ENCODE measurements around the gene DCST2.
"Not testable (repeated sequence)": the region's sequence is repeated elsewhere in the genome, so short reads cannot be mapped to it uniquely, and the experiment has no call there.

Gene DCST2

DNA sequence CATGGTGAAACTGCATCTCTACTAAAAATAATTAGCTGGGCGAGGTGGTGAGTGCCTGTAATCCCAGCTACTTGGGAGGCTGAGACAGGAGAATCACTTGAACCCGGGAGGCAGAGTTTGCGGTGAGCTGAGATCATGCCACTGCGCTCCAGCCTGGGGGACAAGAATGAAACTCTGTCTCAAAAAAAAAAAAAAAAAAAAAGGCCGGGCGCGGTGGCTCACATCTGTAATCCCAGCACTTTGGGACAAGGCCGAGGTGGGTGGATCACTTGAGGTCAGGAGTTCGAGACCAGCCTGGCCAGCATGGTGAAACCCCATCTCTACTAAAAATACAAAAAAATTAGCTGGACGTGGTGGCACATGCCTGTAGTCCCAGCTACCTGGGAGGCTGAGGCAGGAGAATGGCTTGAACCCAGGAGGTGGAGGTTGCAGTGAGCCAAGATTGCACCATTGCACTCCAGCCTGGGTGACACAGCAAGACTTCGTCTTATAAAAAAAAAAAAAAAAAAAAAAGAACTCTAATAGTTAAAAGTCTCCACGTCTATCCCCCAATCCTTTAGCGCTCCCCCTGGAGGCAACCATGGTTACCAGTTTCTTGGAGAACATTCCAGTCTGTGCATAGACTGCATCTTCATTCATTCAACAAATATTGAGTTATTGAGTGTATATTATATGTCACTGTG lies 38.1 kb downstream of the DCST2 start:
- DNase-seq = peak; percentile 67

- DNase-seq = no peak
These were observed 39.0 kb downstream of the DCST2 start for GRCh38 chr1:154994591-154994990.

GRCh38 chr1:154994269-154994587 lies 39.4 kb downstream of the DCST2 start:
- no peak for DNase-seq

- DNase-seq = no peak
These were observed 39.9 kb downstream of the DCST2 start, which contains the start of gene LENEP for GRCh38 chr1:154993572-154994268. Gene LENEP (plus strand): TSS chr1:154993586. CDS start chr1:154993608, 22 bp downstream.

DNA sequence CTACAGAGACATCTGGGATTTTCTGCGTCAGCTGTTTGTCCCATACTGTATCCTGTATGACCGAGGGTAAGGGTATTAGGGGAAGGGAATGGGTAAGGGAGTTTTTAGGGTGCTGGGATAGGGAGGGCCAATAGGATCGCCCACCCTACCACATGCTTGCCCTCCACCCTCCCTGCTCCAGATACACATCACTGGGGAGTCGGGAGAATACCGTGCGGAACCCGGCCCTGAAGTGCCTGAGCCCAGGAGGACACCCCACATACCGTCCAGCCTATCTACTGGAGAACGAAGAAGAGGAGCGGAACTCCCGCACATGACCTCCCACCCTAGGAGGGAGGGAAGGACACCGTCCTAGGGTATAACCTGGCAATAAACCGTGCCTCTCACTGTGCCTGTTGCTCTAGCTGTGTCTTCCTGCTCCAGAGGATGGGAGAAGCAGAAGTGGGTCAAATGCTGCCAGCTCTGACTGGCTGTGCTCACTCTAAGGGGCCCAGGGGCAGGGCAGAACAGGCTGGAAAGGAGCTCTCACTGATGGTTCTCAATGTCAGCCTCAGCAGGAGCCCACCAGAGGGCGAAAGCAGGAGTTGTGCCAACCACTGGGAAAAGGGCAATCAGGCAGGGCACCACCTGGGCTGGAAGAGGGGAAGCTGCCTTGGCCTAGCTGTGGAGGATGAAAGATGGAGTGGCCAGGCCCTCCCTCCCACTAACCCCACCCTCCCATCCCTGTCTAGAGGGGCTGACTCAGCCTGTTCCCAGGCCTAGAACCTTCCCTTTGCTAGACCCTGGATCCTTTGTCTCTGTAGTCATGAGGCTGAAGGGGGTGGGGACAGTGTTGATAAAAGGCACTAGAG lies 40.6 kb downstream of the DCST2 start:
- DNase-seq = peak; percentile 58

DNA sequence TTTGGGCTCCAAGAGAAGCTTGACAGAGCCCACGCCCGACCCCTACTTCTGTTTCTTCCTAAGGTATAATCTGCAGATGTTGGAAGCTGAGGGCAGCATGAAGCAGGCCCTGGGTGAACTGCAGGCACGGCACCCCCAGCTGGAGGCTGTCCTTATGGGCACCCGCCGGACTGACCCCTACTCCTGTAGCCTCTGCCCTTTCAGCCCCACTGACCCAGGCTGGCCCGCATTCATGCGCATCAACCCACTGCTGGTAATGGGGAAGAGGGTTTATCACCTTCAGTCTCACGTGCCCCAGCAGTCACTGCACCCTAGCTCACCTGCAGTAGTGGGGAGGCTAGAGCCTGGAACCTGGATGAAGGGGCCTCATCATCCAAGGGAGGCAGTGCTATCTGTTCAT lies 43.3 kb downstream of the DCST2 start:
- no peak for DNase-seq

- DNase-seq = no peak
These were observed 44.3 kb downstream of the DCST2 start for GRCh38 chr1:154989195-154989860.

DNA sequence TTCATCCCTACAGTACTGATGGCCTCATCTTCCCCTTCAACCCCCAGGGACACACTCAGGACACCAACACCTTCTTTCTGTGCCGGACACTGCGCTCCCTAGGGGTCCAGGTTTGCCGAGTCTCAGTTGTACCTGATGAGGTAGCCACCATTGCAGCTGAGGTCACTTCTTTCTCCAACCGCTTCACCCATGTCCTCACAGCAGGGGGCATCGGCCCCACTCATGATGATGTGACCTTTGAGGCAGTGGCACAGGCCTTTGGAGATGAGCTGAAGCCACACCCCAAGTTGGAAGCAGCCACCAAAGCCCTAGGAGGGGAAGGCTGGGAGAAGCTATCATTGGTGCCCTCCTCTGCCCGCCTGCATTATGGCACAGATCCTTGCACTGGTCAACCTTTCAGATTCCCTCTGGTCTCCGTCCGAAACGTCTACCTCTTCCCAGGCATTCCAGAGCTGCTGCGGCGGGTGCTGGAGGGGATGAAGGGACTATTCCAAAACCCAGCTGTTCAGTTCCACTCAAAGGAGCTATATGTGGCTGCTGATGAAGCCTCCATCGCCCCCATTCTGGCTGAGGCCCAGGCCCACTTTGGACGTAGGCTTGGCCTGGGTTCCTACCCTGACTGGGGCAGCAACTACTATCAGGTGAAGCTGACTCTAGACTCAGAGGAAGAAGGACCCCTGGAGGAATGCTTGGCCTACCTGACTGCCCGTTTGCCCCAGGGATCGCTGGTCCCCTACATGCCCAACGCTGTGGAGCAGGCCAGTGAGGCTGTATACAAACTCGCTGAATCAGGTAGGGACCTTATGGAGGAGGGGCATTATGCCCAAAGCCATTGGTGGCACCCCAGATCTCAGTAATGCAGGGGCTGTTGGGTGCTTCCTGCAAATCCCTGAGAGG lies 45.3 kb downstream of the DCST2 start:
- no peak for DNase-seq

GRCh38 chr1:154987326-154987725 lies 46.3 kb downstream of the DCST2 start:
- no peak for DNase-seq

GRCh38 chr1:154986736-154987135 lies 46.8 kb downstream of the DCST2 start:
- DNase-seq = not testable (repeated sequence)

DNA sequence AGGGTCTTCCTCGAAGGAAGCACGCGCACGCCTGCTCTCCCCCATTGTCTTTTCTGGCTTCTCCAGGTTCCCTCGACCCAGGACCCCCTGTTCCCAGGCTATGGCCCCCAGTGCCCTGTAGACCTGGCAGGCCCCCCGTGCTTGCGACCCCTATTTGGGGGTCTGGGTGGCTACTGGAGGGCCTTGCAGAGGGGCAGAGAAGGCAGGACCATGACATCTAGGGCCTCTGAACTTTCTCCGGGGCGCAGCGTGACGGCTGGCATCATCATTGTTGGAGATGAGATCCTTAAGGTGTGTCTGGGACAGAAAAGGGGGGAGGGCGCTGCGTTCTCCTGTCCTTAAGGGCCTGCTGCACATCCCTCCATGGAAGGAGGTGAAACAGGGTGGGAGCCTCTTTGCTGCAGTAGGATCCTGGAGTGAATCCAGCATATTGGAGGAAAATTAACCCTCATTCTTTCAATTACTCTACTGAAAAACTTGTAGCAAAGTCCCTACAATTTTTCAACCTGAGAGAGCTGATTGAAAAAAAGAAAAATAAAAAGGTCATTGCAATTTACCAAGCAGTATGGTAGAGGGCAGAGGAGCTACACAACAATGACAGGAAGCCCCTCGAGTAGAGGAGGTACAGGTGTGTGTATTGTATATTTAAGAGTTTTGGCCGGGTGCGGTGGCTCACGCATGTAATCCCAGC lies 49.7 kb downstream of the DCST2 start:
- peak; percentile 46 for DNase-seq

DNA sequence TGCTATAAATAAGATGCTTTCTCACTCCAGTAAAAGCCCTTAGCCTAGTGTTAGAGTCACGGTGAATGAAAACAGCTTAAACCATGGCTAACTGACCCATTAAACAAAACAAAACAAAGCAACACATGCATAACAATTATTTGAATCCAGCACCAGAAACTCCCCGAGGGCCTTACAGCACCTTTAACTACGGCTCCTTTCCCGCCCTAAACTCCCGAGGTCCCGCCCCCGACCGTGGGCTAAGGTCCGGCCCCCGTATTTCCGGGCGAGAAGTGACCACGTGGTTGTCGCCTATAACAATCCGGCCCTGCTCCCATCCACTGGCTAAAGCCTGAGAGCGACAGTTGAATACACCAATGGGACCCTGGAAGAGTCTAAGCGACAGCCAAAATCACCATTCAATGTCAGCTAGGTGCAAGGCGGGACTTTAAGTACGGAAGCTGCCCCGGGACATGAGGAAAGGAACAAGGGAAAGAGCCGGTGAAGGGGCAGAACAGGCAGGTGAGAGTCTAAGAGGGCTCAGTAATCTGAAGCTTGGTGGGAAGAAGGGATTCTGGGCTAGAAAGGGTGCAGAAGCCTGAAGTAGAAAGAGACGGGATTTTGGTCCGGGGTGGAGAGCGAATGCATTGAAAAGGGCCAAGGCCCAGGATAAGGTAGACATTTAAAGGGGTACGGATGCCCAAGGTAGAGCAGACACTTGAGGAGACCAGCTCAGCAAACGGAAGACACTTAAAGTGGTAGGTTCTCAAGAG lies 50.5 kb downstream of the DCST2 start, which contains the start of gene FLAD1:
Gene FLAD1 (plus strand): TSS at position 448 of the 752 bp plus-strand sequence. CDS start 351 bp downstream, outside the sequence.
- DNase-seq = peak; percentile 100

GRCh38 chr1:154982341-154982740 lies 51.2 kb downstream of the DCST2 start:
- DNase-seq = no peak

GRCh38 chr1:154978360-154978759 lies 55.2 kb downstream of the DCST2 start:
- DNase-seq = no peak

DNA sequence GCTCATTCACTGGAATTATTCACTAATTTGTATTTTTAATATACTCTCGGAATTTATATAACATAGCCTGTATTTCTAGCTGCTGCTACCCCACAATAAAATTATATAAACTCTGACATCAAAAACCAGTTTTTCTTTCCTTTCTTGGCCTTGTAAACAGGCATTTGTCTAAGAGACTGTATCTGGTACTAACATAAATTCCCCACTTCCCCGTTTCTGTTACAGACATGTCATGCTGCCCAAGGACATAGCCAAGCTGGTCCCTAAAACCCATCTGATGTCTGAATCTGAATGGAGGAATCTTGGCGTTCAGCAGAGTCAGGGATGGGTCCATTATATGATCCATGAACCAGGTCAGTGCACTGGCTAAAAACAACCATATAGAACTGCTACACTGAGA lies 55.8 kb downstream of the DCST2 start:
- DNase-seq = not testable (repeated sequence)

GRCh38 chr1:154975409-154976059 lies 58.0 kb downstream of the DCST2 start:
- DNase-seq = peak; percentile 83

DNA sequence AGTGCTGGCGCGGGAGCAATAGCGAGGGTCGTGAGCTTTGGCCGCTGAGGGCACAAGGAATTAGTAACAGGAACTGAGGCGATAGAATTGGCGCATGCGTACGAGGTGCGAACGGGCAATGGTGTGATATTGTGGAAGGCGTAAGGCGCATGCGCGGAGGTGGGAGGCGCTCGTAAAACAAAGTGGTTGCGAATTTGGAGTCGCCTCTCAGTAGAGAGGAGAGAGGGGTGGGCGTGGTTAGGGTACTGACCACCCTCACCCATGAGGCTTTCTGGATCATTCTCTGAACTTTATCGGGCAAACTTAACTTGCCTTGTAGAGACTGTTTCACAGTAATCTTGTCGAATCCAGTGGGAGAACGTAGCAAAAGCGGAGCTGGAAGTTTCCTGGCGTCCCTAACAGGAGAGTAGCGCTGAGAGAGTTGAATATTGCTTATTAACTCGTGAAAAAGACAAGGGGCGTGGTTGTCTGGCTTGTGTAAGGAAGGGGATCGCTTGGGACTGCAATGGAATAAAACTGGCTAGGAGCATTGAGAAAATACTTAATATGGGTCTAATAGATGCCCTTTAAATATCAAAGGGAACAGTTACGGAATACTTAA lies 58.7 kb downstream of the DCST2 start:
- peak; percentile 99 for DNase-seq

DNA sequence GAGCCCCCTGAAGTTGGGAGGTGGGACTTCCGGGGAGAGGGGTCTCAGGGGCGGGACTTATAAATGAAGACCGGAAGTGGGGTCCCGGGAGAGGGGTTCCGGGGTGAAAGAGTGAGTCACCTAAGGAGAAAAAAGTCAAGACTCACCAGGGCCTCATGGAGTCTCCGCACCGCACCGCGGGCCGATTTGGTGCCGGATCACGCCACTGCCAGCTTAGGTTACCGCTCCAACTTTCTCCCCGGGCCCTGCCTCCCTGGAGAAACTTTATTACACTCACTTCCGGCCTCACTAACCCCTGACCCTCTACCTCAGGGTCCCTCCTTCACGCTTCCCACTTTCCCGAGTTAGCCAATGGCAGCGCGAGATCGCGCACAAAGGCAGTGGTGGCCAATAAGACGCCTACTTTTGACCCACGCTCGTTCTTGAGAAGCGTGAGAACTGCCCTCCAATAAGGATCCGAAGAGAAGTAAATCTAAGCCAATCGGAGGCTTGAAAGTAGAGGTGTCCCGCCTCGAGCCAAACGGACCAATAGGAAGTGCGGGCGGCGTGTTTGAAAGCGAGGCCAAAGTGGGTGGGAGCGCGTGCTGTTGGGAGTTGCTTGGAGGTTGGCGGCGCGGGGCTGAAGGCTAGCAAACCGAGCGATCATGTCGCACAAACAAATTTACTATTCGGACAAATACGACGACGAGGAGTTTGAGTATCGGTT lies 59.3 kb downstream of the DCST2 start, which contains the start of gene CKS1B:
Gene CKS1B (plus strand): TSS at position 580 of the 706 bp plus-strand sequence. CDS start 65 bp downstream, at position 645.
- peak; percentile 100 for DNase-seq

Data from RPMI8226 (cell line).